H9 (cell line): ENCODE measurements around the gene TMED5. TPM values are rescaled to one million over a fixed set of nuclear protein-coding genes. Genes with fewer than 3 reads are reported as not detected.

Source experiments
- DNase-seq: peaks from one replicate; pipeline ENCODE4 v3.0.0-alpha.2; 2017
- H2AFZ ChIP-seq: one replicate; pipeline ENCODE4 v1.6.1; 2013; ENCODE audit warnings: mild to moderate bottlenecking, low read length, control low read depth, moderate library complexity
- H2AK5ac ChIP-seq: 2 replicates; pipeline ENCODE4 v1.6.1; 2013; ENCODE audit warnings: low read length, control low read depth, mixed read lengths; ENCODE audit not compliant: insufficient read length
- H2BK120ac ChIP-seq: one replicate; pipeline ENCODE4 v1.6.1; 2013; ENCODE audit warnings: low read depth, mild to moderate bottlenecking, low read length, control low read depth, inconsistent platforms; ENCODE audit not compliant: poor library complexity, severe bottlenecking
- H2BK12ac ChIP-seq: 2 replicates; pipeline ENCODE4 v1.6.1; 2013; ENCODE audit warnings: low read length, control low read depth, mixed read lengths, low read depth; ENCODE audit not compliant: insufficient read length
- H2BK15ac ChIP-seq: 2 replicates; pipeline ENCODE4 v1.6.1; 2013; ENCODE audit warnings: low read depth, low read length, control low read depth
- H2BK20ac ChIP-seq: one replicate; pipeline ENCODE4 v1.6.1; 2013; ENCODE audit warnings: low read depth, mild to moderate bottlenecking, low read length, control low read depth, inconsistent platforms; ENCODE audit not compliant: poor library complexity, severe bottlenecking
- H2BK5ac ChIP-seq: 2 replicates; pipeline ENCODE4 v1.6.1; 2013; ENCODE audit warnings: low read length, control low read depth, mixed read lengths; ENCODE audit not compliant: insufficient read length
- H3K14ac ChIP-seq: 2 replicates; pipeline ENCODE4 v1.6.1; 2013; ENCODE audit warnings: low read length, control low read depth; ENCODE audit not compliant: insufficient read depth
- H3K18ac ChIP-seq: 2 replicates; pipeline ENCODE4 v1.6.1; 2013; ENCODE audit warnings: low read depth, mild to moderate bottlenecking, mixed read lengths, low read length, control low read depth; ENCODE audit not compliant: insufficient read length
- H3K23ac ChIP-seq: 2 replicates; pipeline ENCODE4 v1.6.1; 2013; ENCODE audit warnings: low read length, control low read depth, mixed read lengths, low read depth; ENCODE audit not compliant: insufficient read length
- H3K23me2 ChIP-seq: 2 replicates; pipeline ENCODE4 v1.6.1; 2013; ENCODE audit warnings: low read depth, mild to moderate bottlenecking, mixed read lengths, low read length, control low read depth; ENCODE audit not compliant: insufficient read length, poor library complexity, severe bottlenecking
- H3K27ac ChIP-seq: 2 replicates; pipeline ENCODE4 v1.5.1; 2013; ENCODE audit warnings: low read length, control low read depth, mixed read lengths, low read depth; ENCODE audit not compliant: insufficient read length
- H3K27me3 ChIP-seq: 2 replicates; pipeline ENCODE4 v1.6.1; 2013; ENCODE audit warnings: low read length, control low read depth, inconsistent platforms; ENCODE audit not compliant: insufficient read depth
- H3K4ac ChIP-seq: 2 replicates; pipeline ENCODE4 v1.6.1; 2013; ENCODE audit warnings: low read depth, mild to moderate bottlenecking, control low read depth, inconsistent platforms, low read length, moderate library complexity
- H3K4me1 ChIP-seq: 2 replicates; pipeline ENCODE4 v1.6.1; 2013; ENCODE audit warnings: low read length, control low read depth, inconsistent platforms; ENCODE audit not compliant: insufficient read depth
- H3K4me2 ChIP-seq: 2 replicates; pipeline ENCODE4 v1.6.1; 2013; ENCODE audit warnings: low read length, control low read depth, mixed read lengths; ENCODE audit not compliant: insufficient read length, insufficient read depth
- H3K56ac ChIP-seq: 2 replicates; pipeline ENCODE4 v1.6.1; 2013; ENCODE audit warnings: low read depth, mild to moderate bottlenecking, mixed read lengths, low read length, control low read depth; ENCODE audit not compliant: insufficient read length
- H3K79me1 ChIP-seq: 2 replicates; pipeline ENCODE4 v1.6.1; 2013; ENCODE audit warnings: low read depth, mild to moderate bottlenecking, moderate library complexity, low read length, control low read depth, inconsistent platforms; ENCODE audit not compliant: insufficient read depth, poor library complexity, severe bottlenecking
- H3K79me2 ChIP-seq: 2 replicates; pipeline ENCODE4 v1.6.1; 2013; ENCODE audit warnings: low read length, control low read depth, inconsistent platforms; ENCODE audit not compliant: insufficient read depth
- H3K9ac ChIP-seq: 2 replicates; pipeline ENCODE4 v1.6.1; 2013; ENCODE audit warnings: low read length, control low read depth, mixed read lengths; ENCODE audit not compliant: insufficient read length; ENCODE audit errors: extremely low read depth
- H3K9me3 ChIP-seq: one replicate; pipeline ENCODE4 v1.6.1; 2013; ENCODE audit warnings: low read depth, low read length, inconsistent platforms; ENCODE audit not compliant: control insufficient read depth
- H3T11ph ChIP-seq: one replicate; pipeline ENCODE4 v1.6.1; 2013; ENCODE audit warnings: mild to moderate bottlenecking, low read length, control low read depth, inconsistent platforms
- H4K20me1 ChIP-seq: one replicate; pipeline ENCODE4 v1.6.1; 2013; ENCODE audit not compliant: control insufficient read depth, insufficient read length, insufficient read depth
- H4K5ac ChIP-seq: 2 replicates; pipeline ENCODE4 v1.6.1; 2013; ENCODE audit warnings: low read depth, mild to moderate bottlenecking, mixed read lengths, low read length, control low read depth; ENCODE audit not compliant: insufficient read length
- H4K8ac ChIP-seq: replicated peaks from 2 replicates; pipeline ENCODE4 v1.6.1; 2013; ENCODE audit warnings: low read length, control low read depth, mixed read lengths, low read depth; ENCODE audit not compliant: insufficient read length
- H4K91ac ChIP-seq: 2 replicates; pipeline ENCODE4 v1.6.1; 2013; ENCODE audit warnings: low read depth, mild to moderate bottlenecking, moderate library complexity, mixed read lengths, low read length, control low read depth; ENCODE audit not compliant: insufficient read length
- H3K27ac Mint-ChIP-seq, 3 experiments: 2 replicates in 2 of 3; 3 replicates in 1 of 3; pipeline ENCODE4 v1.8.0; 2020 to 2021; ENCODE audit warnings: mixed read lengths in 3 of 3, mild to moderate bottlenecking in 1 of 3, moderate library complexity in 1 of 3
- H3K27me3 Mint-ChIP-seq: 2 replicates; pipeline ENCODE4 v1.8.0; 2021; ENCODE audit warnings: low read depth, mild to moderate bottlenecking, moderate library complexity, mixed read lengths
- H3K36me3 Mint-ChIP-seq, 3 experiments: 2 replicates in 2 of 3; 3 replicates in 1 of 3; pipeline ENCODE4 v1.8.0; 2020 to 2021; ENCODE audit warnings: low read depth in 3 of 3, mixed read lengths in 3 of 3; ENCODE audit not compliant: insufficient read depth in 1 of 3
- H3K4me1 Mint-ChIP-seq, 2 experiments: 2 replicates each; pipeline ENCODE4 v1.8.0; 2020; ENCODE audit warnings: mixed read lengths in 2 of 2
- H3K4me3 Mint-ChIP-seq, 2 experiments: 2 replicates in 1 of 2; 3 replicates in 1 of 2; pipeline ENCODE4 v1.8.0; 2020 to 2021; ENCODE audit warnings: mild to moderate bottlenecking in 2 of 2, mixed read lengths in 2 of 2, moderate library complexity in 1 of 2
- H3K9me3 Mint-ChIP-seq, 2 experiments: 2 replicates in 1 of 2; 3 replicates in 1 of 2; pipeline ENCODE4 v1.8.0; 2020; ENCODE audit warnings: mild to moderate bottlenecking in 2 of 2, mixed read lengths in 2 of 2, moderate library complexity in 1 of 2
- CTCF ChIP-seq: fragments of 200-600 bp; sonication (generic); conservative IDR thresholded peaks from 3 replicates; pipeline ENCODE4 v1.8.0; 2021; ENCODE audit warnings: antibody characterized with exemption, mild to moderate bottlenecking
- WGBS: extraction: QIAGEN DNeasy Blood & Tissue Kit; methylation state at CpG from one replicate; pipeline ENCODE4 v1.1.7; 2013; ENCODE audit warnings: missing lambda C conversion rate, low lambda C conversion rate, mixed read lengths; ENCODE audit not compliant: insufficient read length; ENCODE audit errors: extremely low coverage; 5-methylcytosine and 5-hydroxymethylcytosine counted together
- total RNA-seq: library from RNA; stranded (reverse); gene quantifications from 2 replicates; pipeline ENCODE4 v1.2.1, GENCODE V29; 2021

TMED5 gene
- total RNA-seq, 1 experiment from 2014 or later = 35.0 TPM

DNA sequence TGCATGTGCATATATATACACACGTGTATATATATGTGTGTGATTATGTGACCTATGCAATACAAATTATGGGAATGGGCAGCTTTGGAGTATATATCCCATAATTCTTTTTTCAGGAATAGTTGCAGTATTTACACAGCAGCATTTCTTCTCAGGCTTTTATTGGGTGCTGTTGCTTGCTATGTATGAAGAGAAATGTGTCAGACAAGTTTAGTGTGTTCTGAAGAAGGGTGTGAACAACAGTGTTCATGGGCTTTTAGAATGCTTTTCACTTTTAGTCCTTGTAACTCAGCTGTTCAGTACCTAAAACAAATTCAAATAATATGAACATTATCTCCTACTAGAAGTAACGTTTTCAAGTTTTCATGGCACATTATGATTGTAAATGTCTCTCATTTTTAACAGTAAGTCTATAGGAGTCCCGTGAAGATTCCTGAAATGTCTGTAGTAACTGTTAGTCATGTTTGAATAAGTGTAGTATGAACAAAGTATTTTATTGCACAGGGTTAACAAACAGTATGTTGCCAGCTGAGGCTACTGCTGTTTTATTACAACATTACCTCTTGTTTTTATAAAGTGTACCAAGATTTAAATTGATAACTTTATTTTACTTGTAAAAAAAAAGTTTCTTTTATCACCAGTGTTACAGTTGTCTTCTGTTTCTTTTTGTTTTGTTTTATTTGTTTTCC is 42.5 kb downstream of the TMED5 start:
- H3K4me1 Mint-ChIP-seq = no peaks in the 10 kb centered on the region

More for the DNA sequence above, 42.5 kb downstream of the TMED5 start:
- Histone ChIP-seq H3K27me3 (no peaks in the 10 kb centered on the region), H4K5ac (no peak overlapping the region), H3K18ac (no peak overlapping the region), H3K56ac (no peak overlapping the region), H4K20me1 (no peaks in the 10 kb centered on the region), H2BK120ac (no peak overlapping the region), H3K4me1 (no peaks in the 10 kb centered on the region), H3K27ac (no peak overlapping the region), H4K8ac (no peak overlapping the region), H2BK5ac (no peak overlapping the region), H3K9ac (no peak overlapping the region), H3K14ac (no peak overlapping the region), H2BK20ac (no peak overlapping the region), H3K4ac (no peak overlapping the region), H3K23me2 (no peaks in the 10 kb centered on the region), H3K9me3 (no peaks in the 10 kb centered on the region), H3T11ph (no peak overlapping the region), H2BK12ac (no peak overlapping the region), H2AK5ac (no peak overlapping the region), H3K23ac (no peak overlapping the region), H3K79me2 (no peaks in the 10 kb centered on the region), H4K91ac (no peak overlapping the region), H3K4me2 (no peak overlapping the region), H3K79me1 (peaks cover 2% of the 10 kb centered on the region), H2BK15ac (no peak overlapping the region), H2AFZ (no peak overlapping the region)
- no peak for DNase-seq
- no CpG with 5 or more reads among the region's 3 CpGs for WGBS
- Mint-ChIP-seq H3K9me3 (no peaks in the 10 kb centered on the region), H3K27ac (no peak overlapping the region; a peak in 1 of 7 replicates), H3K27me3 (no peaks in the 10 kb centered on the region), H3K4me3 (no peak overlapping the region), H3K36me3 (peaks cover 23 to 72% (median 70%) of the 10 kb centered on the region in 3 experiments; a peak in 6 of 7 replicates)
- TF ChIP-seq CTCF = no peak
